ENCODE measurements around the gene FAIM.

FAIM gene

GRCh38 chr3:138681463-138682220 is 73.1 kb downstream of the FAIM start:
- no peak for DNase-seq

GRCh38 chr3:138682648-138683047 is 74.1 kb downstream of the FAIM start:
- no peak for DNase-seq
